GM21619 (cell line): ENCODE results near the gene ADAMTS18.

Experiments
- ATAC-seq: cut with Tn5 transposase; IDR thresholded peaks from one replicate; pipeline ENCODE4 v1.9.1; 2021; ENCODE audit not compliant: unreplicated experiment

Gene ADAMTS18

DNA sequence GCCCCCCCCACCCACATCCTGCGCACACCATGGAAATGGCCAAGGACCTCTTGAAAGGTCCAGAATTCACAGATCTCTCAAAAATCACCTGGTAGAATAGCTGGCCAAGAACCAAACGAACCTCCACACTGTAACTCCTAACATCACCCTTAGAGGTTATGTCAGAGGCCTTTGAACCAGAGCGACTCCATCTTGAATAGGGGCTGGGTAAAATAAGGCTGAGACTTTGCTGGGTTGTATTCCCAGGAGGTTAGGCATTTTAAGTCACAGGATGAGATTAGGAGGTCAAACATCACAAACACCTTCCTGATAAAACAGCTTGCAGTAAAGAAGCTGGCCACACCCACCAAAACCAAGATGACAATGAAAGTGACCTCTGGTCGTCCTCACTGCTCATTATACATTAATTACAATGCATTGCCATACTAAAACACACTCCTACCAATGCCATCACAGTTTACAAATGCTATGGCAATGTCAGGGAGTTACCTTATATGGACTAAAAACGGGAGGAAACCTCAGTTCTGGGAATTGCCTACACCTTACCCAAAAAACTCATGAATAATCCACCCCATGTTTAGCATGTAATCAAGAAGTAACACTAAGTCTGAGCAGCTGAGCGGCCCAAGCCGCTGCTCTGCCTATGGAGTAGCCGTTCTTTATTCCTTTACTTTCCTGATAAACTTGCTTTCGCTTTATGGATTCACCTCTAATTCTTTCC, 200.9 kb downstream of the ADAMTS18 start:
- no peak for ATAC-seq
